Measurements from ENCODE around the gene RCL1. TPM values are rescaled to one million over a fixed set of nuclear protein-coding genes. Genes with fewer than 3 reads are reported as not detected.
A peak's percentile ranks its signal among the peaks of the same experiment; 100 is the strongest.

RCL1 gene
- total RNA-seq, 2 donors from 2014 or later = 18.6 to 31.9 TPM

DNA sequence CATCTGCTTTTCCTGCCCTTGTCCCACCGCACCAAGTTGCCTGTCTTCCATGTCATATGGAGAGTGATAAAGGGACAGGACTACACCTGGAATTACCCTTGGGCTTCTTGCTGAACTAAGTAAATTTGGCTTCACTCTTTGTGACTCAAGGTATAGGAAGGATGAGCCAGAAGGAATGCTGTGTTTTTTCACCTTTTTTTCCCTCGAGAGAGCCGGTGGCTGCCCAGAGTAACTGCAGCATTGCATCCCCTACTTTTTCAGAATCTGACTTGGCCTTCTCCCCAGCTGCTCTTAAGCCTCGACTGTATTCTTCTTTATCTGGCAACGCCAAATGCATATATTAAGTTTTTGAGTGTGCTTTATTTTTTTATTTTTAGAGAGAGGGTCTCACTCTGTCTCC is 38.4 kb downstream of the RCL1 start:
- DNase-seq (ENCODE audit: low spot score) = no peak
- no peak for ATAC-seq
- no peak overlapping the region for H3K27ac Mint-ChIP-seq
- no peak overlapping the region for H3K4me3 Mint-ChIP-seq
- peaks cover 7% of the 10 kb centered on the region for H3K36me3 Mint-ChIP-seq
- no peaks in the 10 kb centered on the region for H3K9me3 Mint-ChIP-seq
- H3K4me1 Mint-ChIP-seq (ENCODE audit: low read depth in 2 of 2) = peaks cover 6 to 13% of the 10 kb centered on the region in 2 donors
- H3K27me3 Mint-ChIP-seq = no peaks in the 10 kb centered on the region

DNA sequence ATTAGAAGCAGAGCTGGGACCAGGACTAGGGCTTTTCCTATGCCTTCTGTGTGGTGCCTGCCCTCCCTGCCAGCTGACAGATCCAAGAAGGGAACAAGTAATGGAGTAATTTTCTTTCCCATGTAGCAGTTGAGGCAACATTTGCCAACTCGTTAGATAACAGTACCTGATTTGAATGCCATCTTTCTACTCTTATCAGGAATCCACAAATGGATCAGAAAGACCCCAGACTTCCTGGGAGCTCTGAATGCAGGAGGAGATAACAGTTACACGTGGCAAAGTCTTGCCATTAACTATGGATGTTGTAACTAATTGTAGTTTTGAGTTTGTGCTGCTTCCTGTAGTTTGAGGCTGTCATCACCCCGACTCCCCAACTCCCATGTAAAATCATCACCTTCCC is 39.2 kb downstream of the RCL1 start:
- no peaks in the 10 kb centered on the region for H3K27me3 Mint-ChIP-seq
- H3K27ac Mint-ChIP-seq = no peak overlapping the region
- peaks cover 6% of the 10 kb centered on the region for H3K36me3 Mint-ChIP-seq

DNA sequence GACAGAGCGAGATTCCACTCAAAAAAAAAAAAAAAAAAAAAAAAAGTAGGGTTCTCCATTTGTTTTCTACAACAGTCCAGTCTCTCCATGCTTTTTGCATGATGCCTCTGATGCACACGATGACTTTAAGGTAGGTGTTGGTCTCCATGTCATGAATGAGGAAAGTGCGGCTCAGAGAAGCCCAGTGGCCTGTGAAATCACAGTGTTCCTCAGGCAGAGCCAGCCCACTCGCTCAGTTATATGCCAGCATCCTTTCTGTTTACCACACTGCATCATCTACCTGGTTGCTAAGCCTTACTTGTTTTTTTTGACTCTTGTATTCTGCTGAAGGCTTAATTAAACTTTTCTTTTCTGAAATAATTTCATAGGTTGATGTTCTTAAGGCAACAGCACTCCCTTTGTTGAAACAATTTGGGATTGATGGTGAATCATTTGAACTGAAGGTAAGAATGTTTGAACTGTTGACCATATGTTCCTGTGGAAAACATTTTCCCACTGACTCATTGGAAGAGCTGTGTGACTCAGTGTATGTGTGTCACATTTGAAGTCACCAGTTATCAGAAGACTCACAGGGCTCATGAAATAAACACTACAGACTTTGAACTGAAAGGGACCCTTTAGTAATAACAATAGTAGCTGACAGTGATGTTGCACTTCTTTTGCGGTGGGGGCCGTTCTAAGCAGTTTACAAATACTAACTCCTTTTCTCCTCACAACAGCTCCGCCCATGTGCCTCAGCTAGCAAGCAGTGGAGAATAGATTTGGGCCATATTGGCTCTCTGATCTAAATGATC is 40.2 kb downstream of the RCL1 start:
- Mint-ChIP-seq H3K9me3 (no peaks in the 10 kb centered on the region), H3K27me3 (no peaks in the 10 kb centered on the region), H3K4me3 (no peak overlapping the region), H3K27ac (peak overlapping the region; percentile 51 to 55), H3K36me3 (no peaks in the 10 kb centered on the region), H3K4me1 (ENCODE audit: low read depth in 2 of 2) (peaks cover 12 to 13% of the 10 kb centered on the region in 2 donors)
- ATAC-seq = peak; percentile 36 to 90
- DNase-seq (ENCODE audit: low spot score) = no peak

More for the DNA sequence above, 39.2 kb downstream of the RCL1 start:
- ATAC-seq = no peak
- Mint-ChIP-seq H3K4me1 (ENCODE audit: low read depth in 2 of 2) (peaks cover 12 to 13% of the 10 kb centered on the region in 2 donors), H3K4me3 (no peak overlapping the region), H3K9me3 (no peaks in the 10 kb centered on the region)
- no peak for DNase-seq (ENCODE audit: low spot score)

DNA sequence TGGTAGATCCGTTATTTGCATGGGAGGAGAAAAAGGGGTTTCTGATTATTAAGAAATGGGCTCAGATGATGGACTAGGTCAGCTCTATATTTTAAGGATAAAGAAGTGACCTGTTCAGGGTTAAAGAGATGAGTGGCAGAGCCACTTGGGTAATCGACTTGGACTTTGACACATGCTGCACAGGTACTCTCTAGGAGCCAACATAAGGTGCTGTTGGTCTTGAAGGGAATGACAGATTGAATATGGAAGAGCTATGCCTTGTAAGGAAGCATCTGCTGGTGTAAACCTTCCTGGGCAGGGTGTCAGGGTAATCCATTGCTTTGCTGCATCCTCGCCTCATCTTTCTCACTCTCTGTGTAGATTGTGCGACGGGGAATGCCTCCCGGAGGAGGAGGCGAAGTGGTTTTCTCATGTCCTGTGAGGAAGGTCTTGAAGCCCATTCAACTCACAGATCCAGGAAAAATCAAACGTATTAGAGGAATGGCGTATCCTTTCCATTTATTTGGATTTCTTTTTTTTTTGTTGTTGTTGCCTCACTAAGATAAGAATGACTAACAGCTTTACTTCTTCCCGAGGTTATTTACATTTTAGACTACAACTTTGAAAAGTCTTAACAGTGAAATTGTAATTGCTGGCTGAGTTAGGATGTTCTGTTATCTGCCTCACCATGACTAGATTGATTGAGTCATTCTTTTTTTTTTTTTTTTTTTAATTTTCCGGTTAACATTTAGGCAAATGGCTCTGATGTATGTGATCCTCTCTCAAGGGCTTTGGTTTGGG is 41.2 kb downstream of the RCL1 start:
- Mint-ChIP-seq H3K4me3 (no peak overlapping the region), H3K27ac (peak overlapping the region; percentile 51 to 55), H3K36me3 (no peaks in the 10 kb centered on the region), H3K9me3 (no peaks in the 10 kb centered on the region), H3K4me1 (ENCODE audit: low read depth in 2 of 2) (peaks cover 13 to 15% of the 10 kb centered on the region in 2 donors), H3K27me3 (no peaks in the 10 kb centered on the region)
- no peak for DNase-seq (ENCODE audit: low spot score)
- no peak for ATAC-seq

DNA sequence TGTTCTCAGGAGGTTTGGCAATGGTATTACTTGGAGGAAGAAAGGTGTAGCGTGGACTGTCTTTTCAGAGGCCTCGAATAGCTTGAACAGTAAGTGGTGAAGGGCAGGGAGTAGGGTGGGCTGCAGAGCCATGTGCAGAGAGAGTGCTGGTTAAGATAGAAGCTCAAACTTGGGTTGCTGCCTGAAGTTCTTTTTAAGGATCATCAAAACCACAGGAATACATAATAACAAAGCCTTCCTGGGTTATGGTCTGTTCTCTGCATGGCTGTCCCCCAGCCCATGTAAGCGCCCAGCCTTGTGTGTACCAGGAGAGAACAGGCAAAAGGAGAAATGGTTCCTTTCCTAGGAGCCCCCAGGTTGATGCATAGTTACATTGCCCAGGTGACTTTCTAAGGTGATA is 43.9 kb downstream of the RCL1 start:
- ATAC-seq = no peak
- peaks cover 13 to 17% of the 10 kb centered on the region in 2 donors for H3K4me1 Mint-ChIP-seq (ENCODE audit: low read depth in 2 of 2)

DNA sequence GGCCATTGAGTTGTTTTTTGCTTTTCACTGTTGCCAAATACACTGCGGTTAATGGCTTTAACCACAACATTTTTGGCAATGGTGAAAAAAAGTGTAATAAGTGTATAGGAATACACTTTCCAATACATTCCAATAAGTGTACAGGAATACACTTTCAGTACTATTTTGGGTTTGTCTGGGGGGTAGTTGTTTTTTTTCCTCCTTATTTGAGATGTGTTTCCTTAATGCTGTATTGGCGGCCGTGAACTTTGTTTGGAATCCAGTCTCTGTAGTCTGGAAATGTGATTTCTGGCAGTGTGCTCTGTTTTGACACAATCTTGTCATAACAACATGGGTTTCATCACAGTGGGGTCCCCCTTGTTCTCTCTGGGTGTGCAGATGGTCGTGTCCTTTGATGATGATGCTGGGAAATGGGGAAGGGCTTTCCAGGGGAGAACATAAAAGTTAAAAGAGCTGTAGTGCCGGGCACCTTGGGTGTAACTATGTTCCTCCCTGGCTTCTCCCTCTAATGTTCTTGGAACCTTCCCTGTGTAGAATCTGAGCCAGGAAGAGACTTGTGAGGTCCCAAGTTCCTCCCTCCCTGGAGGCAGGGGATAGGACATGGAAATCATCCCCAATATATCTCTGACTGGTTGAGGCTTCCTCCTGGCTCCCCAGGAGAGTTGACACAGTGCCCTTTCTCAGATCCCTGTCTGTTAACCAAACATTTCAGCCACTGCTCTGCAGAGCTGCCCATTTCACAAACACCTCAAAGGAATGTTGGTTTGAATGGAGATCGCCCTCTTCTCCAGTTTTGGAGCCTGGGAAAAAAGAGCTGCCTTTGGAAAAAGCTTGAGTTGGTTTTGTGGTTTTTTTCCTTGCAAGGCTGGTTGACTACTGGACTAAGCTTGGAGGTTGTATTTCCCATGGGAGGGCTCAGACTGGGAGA is 44.8 kb downstream of the RCL1 start:
- no peak for DNase-seq (ENCODE audit: low spot score)
- no peak for ATAC-seq
- Mint-ChIP-seq H3K27me3 (no peaks in the 10 kb centered on the region), H3K4me3 (no peak overlapping the region), H3K27ac (no peak overlapping the region), H3K4me1 (ENCODE audit: low read depth in 2 of 2) (peaks cover 13 to 17% of the 10 kb centered on the region in 2 donors), H3K36me3 (no peaks in the 10 kb centered on the region), H3K9me3 (no peaks in the 10 kb centered on the region)

More for the DNA sequence above, 43.9 kb downstream of the RCL1 start:
- H3K27ac Mint-ChIP-seq = peak overlapping the region in 1 of 2 donors; percentile 45
- H3K27me3 Mint-ChIP-seq = no peaks in the 10 kb centered on the region
- no peaks in the 10 kb centered on the region for H3K36me3 Mint-ChIP-seq
- H3K9me3 Mint-ChIP-seq = no peaks in the 10 kb centered on the region
- no peak for DNase-seq (ENCODE audit: low spot score)
- no peak overlapping the region for H3K4me3 Mint-ChIP-seq

DNA sequence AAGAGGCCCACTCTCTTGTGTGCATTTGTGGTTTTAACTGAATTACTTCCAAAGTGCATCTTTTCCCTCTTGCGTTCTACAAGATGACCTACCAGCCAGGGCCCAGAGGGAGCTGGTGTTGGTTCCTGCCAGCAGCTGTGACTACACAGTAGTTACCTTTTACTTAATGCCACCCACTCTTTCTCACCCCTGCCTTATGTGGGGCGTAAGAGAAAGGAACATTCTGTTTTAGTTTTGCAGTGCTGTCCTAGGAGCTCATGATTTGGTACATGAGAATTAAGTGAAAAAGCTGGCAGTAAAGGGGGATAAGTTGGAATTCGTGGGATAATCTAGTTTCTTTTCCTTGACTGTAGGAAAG is 45.4 kb downstream of the RCL1 start:
- Mint-ChIP-seq H3K4me3 (no peak overlapping the region), H3K27me3 (no peaks in the 10 kb centered on the region), H3K9me3 (no peaks in the 10 kb centered on the region), H3K4me1 (ENCODE audit: low read depth in 2 of 2) (peaks cover 8 to 17% of the 10 kb centered on the region in 2 donors), H3K27ac (no peak overlapping the region), H3K36me3 (no peaks in the 10 kb centered on the region)
- no peak for DNase-seq (ENCODE audit: low spot score)
- ATAC-seq = no peak

DNA sequence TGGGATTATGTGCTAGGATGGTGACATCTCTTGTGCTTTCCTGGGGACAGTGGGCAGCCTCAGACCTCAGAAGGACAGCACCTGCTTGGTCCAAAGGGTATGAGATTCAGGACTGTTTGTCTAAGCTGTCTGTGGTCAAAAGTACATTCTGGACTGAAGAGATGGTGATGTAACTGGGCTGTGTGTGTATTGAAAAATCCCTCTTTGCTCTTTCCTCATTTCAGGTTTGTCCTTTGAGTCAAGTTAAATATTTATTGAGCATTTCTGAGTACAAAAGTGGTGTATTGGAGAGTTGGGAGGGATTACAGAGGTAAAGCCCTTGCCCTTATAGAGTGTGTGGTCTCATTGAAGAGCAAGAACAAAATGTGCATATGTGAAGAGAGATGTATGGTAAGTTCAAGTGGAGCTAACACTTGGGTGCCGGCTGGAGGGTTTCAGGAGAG is 46.7 kb downstream of the RCL1 start:
- Mint-ChIP-seq H3K27ac (no peak overlapping the region), H3K4me3 (no peak overlapping the region), H3K27me3 (no peaks in the 10 kb centered on the region), H3K36me3 (peaks cover 5% of the 10 kb centered on the region), H3K4me1 (ENCODE audit: low read depth in 2 of 2) (peaks cover 6 to 20% of the 10 kb centered on the region in 2 donors), H3K9me3 (no peaks in the 10 kb centered on the region)
- no peak for DNase-seq (ENCODE audit: low spot score)
- no peak for ATAC-seq

DNA sequence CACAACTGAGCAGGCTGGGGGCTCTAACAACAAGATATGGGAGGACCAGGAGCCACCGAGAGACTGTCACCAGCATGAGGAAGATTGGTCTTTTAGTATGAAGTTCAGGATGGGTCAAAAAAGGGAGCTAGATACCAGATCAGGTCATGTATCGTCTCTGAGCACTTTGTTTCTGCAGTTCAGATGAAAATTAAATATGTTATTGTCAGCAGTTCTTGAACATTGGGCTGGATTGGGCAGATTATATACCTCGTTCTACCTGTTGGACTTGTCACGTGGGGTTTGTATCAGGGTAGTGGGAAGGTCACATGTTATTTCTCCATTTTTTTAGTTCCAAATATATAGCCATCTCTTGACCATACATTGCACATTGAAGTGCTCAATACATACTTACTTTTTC is 47.3 kb downstream of the RCL1 start:
- Mint-ChIP-seq H3K36me3 (peaks cover 10% of the 10 kb centered on the region), H3K4me1 (ENCODE audit: low read depth in 2 of 2) (peaks cover 6 to 17% of the 10 kb centered on the region in 2 donors), H3K4me3 (no peak overlapping the region), H3K27me3 (no peaks in the 10 kb centered on the region), H3K27ac (no peak overlapping the region), H3K9me3 (no peaks in the 10 kb centered on the region)
- no peak for DNase-seq (ENCODE audit: low spot score)
- ATAC-seq = no peak

DNA sequence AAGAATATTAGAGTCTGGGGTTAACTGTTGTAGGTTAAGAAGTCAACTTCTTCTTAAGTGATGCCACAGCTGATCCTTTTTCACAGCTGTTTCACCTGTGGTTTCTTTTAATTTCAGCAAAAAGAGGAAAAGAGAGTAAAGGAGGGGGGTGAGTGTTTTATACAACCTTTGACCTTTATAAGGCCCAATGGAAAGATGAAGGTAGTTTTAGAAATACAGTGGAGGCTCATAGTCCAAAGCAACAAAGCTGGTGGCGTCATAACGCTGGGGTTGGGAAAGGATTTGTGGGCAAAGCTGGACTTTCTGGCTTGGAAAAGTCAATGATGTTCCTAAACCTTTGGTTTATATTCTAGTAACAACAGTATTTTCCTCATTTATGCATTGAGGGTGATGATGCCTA is 49.5 kb downstream of the RCL1 start:
- no peak for DNase-seq (ENCODE audit: low spot score)
- H3K4me1 Mint-ChIP-seq (ENCODE audit: low read depth in 2 of 2) = peaks cover 6 to 8% of the 10 kb centered on the region in 2 donors
- H3K4me3 Mint-ChIP-seq = no peak overlapping the region
- no peaks in the 10 kb centered on the region for H3K9me3 Mint-ChIP-seq
- peaks cover 13% of the 10 kb centered on the region for H3K36me3 Mint-ChIP-seq
- ATAC-seq = no peak
- H3K27ac Mint-ChIP-seq = no peak overlapping the region
- H3K27me3 Mint-ChIP-seq = no peaks in the 10 kb centered on the region

DNA sequence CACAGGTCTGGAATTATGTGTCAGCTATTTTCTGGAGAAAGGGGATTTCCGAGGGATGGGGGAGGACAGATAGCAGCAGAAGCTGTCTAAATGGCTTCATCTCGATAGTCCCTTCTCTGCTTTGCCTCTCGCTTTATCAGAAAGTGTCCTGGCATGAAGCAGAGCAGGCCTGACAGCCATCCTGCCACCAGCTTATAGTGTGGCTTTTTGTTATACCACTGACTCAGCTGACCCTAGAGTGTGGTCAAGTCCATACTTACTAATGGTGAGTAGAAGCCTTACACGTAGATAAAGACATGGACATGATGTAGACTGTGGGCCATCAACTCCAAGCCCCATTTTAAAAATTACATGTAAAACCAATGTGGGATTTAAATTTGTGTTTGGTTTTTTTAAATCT is 50.0 kb downstream of the RCL1 start:
- no peaks in the 10 kb centered on the region for H3K27me3 Mint-ChIP-seq
- H3K36me3 Mint-ChIP-seq = peaks cover 13% of the 10 kb centered on the region
- peaks cover 6 to 8% of the 10 kb centered on the region in 2 donors for H3K4me1 Mint-ChIP-seq (ENCODE audit: low read depth in 2 of 2)
- ATAC-seq (no peak), DNase-seq (ENCODE audit: low spot score) (no peak)
- H3K4me3 Mint-ChIP-seq = no peak overlapping the region
- no peak overlapping the region for H3K27ac Mint-ChIP-seq
- H3K9me3 Mint-ChIP-seq = no peaks in the 10 kb centered on the region

DNA sequence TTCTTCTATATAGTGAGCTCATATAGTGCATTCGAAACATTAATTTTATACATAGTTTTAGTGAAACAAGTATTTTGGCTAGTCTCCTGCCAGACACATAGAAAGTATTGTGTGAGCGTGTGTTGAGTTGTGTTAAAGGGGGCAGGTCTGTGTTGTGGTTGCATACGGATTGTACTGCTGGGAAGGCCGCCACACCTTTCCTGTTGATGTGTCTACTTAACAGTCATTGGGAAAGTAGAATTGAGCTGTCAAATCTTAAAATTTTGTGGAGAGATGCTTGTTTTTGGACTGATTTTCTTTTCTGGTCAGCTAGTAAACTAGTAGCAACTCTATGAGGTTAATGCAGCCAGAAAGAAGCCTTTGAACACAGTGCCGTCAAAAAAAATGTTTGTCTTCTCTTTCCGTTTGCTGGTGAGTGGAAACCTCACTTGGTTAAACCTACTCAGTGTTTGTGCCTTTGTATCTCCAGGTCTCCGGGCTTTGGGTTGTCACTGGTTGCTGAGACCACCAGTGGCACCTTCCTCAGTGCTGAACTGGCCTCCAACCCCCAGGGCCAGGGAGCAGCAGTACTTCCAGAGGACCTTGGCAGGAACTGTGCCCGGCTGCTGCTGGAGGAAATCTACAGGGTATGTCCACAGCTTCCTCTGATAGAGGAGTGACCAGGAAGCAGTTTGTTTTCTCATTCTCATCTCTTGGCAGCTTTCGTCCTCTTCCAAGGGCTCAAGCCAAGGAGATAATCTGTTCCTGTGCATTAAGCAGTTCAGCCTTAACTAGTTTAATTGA is 51.5 kb downstream of the RCL1 start:
- ATAC-seq = no peak
- no peaks in the 10 kb centered on the region for H3K9me3 Mint-ChIP-seq
- H3K4me1 Mint-ChIP-seq (ENCODE audit: low read depth in 2 of 2) = peaks cover 3 to 6% of the 10 kb centered on the region in 2 donors
- no peak for DNase-seq (ENCODE audit: low spot score)
- H3K4me3 Mint-ChIP-seq = no peak overlapping the region
- peak overlapping the region in 1 of 2 donors; percentile 45 for H3K27ac Mint-ChIP-seq
- peaks cover 13% of the 10 kb centered on the region for H3K36me3 Mint-ChIP-seq
- no peaks in the 10 kb centered on the region for H3K27me3 Mint-ChIP-seq

DNA sequence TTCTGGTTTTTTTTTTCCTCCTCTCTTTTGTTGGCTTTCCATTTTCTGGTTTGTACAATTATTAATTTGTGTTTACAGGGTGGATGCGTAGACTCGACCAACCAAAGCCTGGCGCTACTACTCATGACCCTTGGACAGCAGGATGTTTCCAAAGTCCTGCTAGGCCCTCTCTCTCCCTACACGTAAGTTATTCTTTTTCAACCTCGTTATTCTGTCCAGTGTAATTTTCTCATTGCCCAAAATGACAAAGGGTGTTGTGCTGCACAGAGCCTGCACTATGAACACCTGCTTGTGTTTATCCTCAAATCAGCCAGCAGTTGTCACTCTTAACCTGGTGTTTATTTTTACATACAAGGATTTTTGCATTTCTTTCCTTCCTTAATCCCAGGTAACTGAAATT is 56.6 kb downstream of the RCL1 start:
- no peak overlapping the region for H3K4me3 Mint-ChIP-seq
- H3K9me3 Mint-ChIP-seq = no peaks in the 10 kb centered on the region
- ATAC-seq (no peak), DNase-seq (ENCODE audit: low spot score) (no peak)
- peaks cover 9% of the 10 kb centered on the region for H3K36me3 Mint-ChIP-seq
- H3K4me1 Mint-ChIP-seq (ENCODE audit: low read depth in 2 of 2) = no peaks in the 10 kb centered on the region
- no peaks in the 10 kb centered on the region for H3K27me3 Mint-ChIP-seq
- no peak overlapping the region for H3K27ac Mint-ChIP-seq

All from natural killer cell treated with Interleukin-12 subunit alpha and Interleukin-12 subunit beta and Interleukin-15 and Interleukin-18, amount 100 ng/mL, for 72 hours (primary cell).